Measurements from ENCODE around the gene GLI2.

GLI2 gene

DNA sequence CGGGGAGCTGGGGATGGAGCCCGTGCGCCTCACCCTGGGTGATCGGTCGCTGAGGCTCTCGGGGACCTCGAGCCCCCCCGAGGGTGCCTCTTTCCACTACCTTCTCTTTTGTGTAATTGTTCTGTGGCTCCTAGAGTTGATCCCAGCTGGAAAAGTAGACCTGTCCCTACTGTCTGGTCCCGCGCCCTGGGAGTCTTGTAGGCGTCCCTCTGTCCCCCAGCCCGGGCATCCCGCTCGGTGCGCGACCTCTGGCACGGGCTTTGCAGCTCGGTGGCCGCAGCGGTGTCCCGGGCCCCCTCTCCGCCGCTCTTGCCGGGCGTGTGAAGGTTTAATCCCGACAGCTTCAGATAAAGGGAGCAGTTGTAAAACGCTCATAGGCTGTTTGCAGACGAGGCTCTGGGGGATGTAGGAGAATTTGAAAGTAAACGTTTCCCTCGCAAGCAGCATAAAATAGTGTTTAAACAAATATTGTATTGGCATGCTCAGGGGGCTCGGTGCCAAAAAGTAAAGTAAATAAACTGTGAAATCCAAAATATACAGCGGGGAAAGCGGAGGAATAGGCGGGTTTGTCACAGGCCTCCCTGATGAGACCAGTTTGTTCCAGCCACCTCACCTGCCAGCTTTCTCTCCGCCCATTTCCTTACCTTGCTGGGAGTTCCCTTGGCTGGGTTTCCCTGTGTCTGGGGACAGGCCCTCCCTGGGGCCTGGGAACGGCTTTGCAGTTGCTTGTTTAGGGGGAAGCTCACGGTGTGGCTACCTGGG lies 1.9 kb downstream of the GLI2 start:
- ChIA-PET CTCF (interaction anchor here (0.6 to 1.1 kb wide), 13 partner anchors 12 to 1262 kb away, joined by 3 to 5 read pairs (median 3); no protein-coding TSS in a partner anchor), POLR2A (interaction anchor here (0.5 to 2.4 kb wide), 13 partner anchors 21 to 338 kb away, joined by 3 to 11 read pairs (median 4); no protein-coding TSS in a partner anchor)
- Histone ChIP-seq H3K9me3 (ENCODE audit: control insufficient read depth, insufficient read depth, low read depth, low read length) (no peaks in the 10 kb centered on the region), H3K36me3 (ENCODE audit: control insufficient read depth in 2 of 2, insufficient read depth in 1 of 2, low read length in 2 of 2) (no peaks in the 10 kb centered on the region), H3K4me1 (ENCODE audit: control insufficient read depth, insufficient read depth, low read length) (peaks cover 31% of the 10 kb centered on the region), H3K4me3 (ENCODE audit: low read depth, low read length) (peak overlapping the region; percentile 69), H3K27ac (ENCODE audit: extremely low read depth, low read depth, low read length) (peak overlapping the region; percentile 93)
- TF ChIP-seq ZBTB21 (tag by site-specific recombination; IDR thresholded peaks at IDR 0.05) (no peak), ZBTB20 (tag by site-specific recombination; IDR thresholded peaks at IDR 0.05) (peak; percentile 76), ZNF558 (tag by site-specific recombination; IDR thresholded peaks at IDR 0.05) (no peak), GLIS1 (tag by site-specific recombination; IDR thresholded peaks at IDR 0.05) (peak; percentile 61), ZNF394 (tag by site-specific recombination; IDR thresholded peaks at IDR 0.05; ENCODE audit: borderline replicate concordance) (no peak), ZNF335 (tag by site-specific recombination; conservative IDR thresholded peaks at IDR 0.05) (peak; percentile 44), GLIS2 (tag by site-specific recombination; IDR thresholded peaks at IDR 0.05) (peak; percentile 75), ZNF324 (tag by site-specific recombination; IDR thresholded peaks at IDR 0.05) (0 out of 2 replicates have a peak, but pooled peaks have one; percentile 4), ZNF404 (tag by site-specific recombination; IDR thresholded peaks at IDR 0.05) (no peak), ZNF10 (tag by site-specific recombination; IDR thresholded peaks at IDR 0.05) (no peak), ZBTB48 (tag by site-specific recombination; IDR thresholded peaks at IDR 0.05) (peak; percentile 37; the same call in 1 of the 2 replicates), ZFP3 (tag by site-specific recombination; IDR thresholded peaks at IDR 0.05; ENCODE audit: low read depth) (no peak), ZNF423 (tag by site-specific recombination; IDR thresholded peaks at IDR 0.05) (no peak), ZNF664 (tag by site-specific recombination; IDR thresholded peaks at IDR 0.05) (no peak), ZNF138 (tag by site-specific recombination; IDR thresholded peaks at IDR 0.05; ENCODE audit: borderline replicate concordance) (no peak), ZBTB8A (tag by site-specific recombination; IDR thresholded peaks at IDR 0.05) (peak; percentile 52), SETDB1 (IDR thresholded peaks at IDR 0.05; ENCODE audit: insufficient read length, low read length) (no peak), ZNF76 (tag by site-specific recombination; IDR thresholded peaks at IDR 0.05; ENCODE audit: borderline replicate concordance, low read depth) (peak; percentile 49; the same call in 1 of the 2 replicates), WT1 (tag by site-specific recombination; IDR thresholded peaks at IDR 0.05) (no peak), YY2 (tag by site-specific recombination; IDR thresholded peaks at IDR 0.05) (no peak)
- TF ChIP-seq, protein P1, sequence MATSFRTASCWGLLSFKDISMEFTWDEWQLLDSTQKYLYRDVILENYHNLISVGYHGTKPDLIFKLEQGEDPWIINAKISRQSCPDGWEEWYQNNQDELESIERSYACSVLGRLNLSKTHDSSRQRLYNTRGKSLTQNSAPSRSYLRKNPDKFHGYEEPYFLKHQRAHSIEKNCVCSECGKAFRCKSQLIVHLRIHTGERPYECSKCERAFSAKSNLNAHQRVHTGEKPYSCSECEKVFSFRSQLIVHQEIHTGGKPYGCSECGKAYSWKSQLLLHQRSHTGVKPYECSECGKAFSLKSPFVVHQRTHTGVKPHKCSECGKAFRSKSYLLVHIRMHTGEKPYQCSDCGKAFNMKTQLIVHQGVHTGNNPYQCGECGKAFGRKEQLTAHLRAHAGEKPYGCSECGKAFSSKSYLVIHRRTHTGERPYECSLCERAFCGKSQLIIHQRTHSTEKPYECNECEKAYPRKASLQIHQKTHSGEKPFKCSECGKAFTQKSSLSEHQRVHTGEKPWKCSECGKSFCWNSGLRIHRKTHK (tag by site-specific recombination; IDR thresholded peaks at IDR 0.05) = no peak
- TF ChIP-seq, protein P2, sequence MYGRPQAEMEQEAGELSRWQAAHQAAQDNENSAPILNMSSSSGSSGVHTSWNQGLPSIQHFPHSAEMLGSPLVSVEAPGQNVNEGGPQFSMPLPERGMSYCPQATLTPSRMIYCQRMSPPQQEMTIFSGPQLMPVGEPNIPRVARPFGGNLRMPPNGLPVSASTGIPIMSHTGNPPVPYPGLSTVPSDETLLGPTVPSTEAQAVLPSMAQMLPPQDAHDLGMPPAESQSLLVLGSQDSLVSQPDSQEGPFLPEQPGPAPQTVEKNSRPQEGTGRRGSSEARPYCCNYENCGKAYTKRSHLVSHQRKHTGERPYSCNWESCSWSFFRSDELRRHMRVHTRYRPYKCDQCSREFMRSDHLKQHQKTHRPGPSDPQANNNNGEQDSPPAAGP (tag by site-specific recombination; IDR thresholded peaks at IDR 0.05) = peak; percentile 2; the same call in 1 of the 2 replicates
- TF ChIP-seq, protein P3, sequence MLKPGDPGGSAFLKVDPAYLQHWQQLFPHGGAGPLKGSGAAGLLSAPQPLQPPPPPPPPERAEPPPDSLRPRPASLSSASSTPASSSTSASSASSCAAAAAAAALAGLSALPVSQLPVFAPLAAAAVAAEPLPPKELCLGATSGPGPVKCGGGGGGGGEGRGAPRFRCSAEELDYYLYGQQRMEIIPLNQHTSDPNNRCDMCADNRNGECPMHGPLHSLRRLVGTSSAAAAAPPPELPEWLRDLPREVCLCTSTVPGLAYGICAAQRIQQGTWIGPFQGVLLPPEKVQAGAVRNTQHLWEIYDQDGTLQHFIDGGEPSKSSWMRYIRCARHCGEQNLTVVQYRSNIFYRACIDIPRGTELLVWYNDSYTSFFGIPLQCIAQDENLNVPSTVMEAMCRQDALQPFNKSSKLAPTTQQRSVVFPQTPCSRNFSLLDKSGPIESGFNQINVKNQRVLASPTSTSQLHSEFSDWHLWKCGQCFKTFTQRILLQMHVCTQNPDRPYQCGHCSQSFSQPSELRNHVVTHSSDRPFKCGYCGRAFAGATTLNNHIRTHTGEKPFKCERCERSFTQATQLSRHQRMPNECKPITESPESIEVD (tag by site-specific recombination; IDR thresholded peaks at IDR 0.05) = peak; percentile 75
- TF ChIP-seq, protein P4, sequence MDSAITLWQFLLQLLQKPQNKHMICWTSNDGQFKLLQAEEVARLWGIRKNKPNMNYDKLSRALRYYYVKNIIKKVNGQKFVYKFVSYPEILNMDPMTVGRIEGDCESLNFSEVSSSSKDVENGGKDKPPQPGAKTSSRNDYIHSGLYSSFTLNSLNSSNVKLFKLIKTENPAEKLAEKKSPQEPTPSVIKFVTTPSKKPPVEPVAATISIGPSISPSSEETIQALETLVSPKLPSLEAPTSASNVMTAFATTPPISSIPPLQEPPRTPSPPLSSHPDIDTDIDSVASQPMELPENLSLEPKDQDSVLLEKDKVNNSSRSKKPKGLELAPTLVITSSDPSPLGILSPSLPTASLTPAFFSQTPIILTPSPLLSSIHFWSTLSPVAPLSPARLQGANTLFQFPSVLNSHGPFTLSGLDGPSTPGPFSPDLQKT (IDR thresholded peaks at IDR 0.05; ENCODE audit: borderline replicate concordance, low read depth, low read length) = no peak
- TF ChIP-seq, protein P5, sequence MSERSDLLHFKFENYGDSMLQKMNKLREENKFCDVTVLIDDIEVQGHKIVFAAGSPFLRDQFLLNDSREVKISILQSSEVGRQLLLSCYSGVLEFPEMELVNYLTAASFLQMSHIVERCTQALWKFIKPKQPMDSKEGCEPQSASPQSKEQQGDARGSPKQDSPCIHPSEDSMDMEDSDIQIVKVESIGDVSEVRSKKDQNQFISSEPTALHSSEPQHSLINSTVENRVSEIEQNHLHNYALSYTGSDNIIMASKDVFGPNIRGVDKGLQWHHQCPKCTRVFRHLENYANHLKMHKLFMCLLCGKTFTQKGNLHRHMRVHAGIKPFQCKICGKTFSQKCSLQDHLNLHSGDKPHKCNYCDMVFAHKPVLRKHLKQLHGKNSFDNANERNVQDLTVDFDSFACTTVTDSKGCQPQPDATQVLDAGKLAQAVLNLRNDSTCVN (tag by site-specific recombination; optimal IDR thresholded peaks at IDR 0.05) = peak; percentile 51
- TF ChIP-seq, protein P6, sequence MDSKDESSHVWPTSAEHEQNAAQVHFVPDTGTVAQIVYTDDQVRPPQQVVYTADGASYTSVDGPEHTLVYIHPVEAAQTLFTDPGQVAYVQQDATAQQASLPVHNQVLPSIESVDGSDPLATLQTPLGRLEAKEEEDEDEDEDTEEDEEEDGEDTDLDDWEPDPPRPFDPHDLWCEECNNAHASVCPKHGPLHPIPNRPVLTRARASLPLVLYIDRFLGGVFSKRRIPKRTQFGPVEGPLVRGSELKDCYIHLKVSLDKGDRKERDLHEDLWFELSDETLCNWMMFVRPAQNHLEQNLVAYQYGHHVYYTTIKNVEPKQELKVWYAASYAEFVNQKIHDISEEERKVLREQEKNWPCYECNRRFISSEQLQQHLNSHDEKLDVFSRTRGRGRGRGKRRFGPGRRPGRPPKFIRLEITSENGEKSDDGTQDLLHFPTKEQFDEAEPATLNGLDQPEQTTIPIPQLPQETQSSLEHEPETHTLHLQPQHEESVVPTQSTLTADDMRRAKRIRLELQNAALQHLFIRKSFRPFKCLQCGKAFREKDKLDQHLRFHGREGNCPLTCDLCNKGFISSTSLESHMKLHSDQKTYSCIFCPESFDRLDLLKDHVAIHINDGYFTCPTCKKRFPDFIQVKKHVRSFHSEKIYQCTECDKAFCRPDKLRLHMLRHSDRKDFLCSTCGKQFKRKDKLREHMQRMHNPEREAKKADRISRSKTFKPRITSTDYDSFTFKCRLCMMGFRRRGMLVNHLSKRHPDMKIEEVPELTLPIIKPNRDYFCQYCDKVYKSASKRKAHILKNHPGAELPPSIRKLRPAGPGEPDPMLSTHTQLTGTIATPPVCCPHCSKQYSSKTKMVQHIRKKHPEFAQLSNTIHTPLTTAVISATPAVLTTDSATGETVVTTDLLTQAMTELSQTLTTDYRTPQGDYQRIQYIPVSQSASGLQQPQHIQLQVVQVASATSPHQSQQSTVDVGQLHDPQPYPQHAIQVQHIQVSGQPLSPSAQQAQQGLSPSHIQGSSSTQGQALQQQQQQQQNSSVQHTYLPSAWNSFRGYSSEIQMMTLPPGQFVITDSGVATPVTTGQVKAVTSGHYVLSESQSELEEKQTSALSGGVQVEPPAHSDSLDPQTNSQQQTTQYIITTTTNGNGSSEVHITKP (tag by site-specific recombination; IDR thresholded peaks at IDR 0.05) = 0 out of 2 replicates have a peak, but pooled peaks have one; percentile 46
